HG03159 (cell line): ENCODE results near the gene KIF21A.
A peak's percentile ranks its signal among the peaks of the same experiment; 100 is the strongest.
"Not testable (repeated sequence)": the region's sequence is repeated elsewhere in the genome, so short reads cannot be mapped to it uniquely, and the experiment has no call there.

Experiments
- ATAC-seq: cut with Tn5 transposase; IDR thresholded peaks from one replicate; pipeline ENCODE4 v1.9.1; 2021; ENCODE audit warnings: mild to moderate bottlenecking, moderate library complexity; ENCODE audit not compliant: unreplicated experiment

KIF21A gene, protein sequence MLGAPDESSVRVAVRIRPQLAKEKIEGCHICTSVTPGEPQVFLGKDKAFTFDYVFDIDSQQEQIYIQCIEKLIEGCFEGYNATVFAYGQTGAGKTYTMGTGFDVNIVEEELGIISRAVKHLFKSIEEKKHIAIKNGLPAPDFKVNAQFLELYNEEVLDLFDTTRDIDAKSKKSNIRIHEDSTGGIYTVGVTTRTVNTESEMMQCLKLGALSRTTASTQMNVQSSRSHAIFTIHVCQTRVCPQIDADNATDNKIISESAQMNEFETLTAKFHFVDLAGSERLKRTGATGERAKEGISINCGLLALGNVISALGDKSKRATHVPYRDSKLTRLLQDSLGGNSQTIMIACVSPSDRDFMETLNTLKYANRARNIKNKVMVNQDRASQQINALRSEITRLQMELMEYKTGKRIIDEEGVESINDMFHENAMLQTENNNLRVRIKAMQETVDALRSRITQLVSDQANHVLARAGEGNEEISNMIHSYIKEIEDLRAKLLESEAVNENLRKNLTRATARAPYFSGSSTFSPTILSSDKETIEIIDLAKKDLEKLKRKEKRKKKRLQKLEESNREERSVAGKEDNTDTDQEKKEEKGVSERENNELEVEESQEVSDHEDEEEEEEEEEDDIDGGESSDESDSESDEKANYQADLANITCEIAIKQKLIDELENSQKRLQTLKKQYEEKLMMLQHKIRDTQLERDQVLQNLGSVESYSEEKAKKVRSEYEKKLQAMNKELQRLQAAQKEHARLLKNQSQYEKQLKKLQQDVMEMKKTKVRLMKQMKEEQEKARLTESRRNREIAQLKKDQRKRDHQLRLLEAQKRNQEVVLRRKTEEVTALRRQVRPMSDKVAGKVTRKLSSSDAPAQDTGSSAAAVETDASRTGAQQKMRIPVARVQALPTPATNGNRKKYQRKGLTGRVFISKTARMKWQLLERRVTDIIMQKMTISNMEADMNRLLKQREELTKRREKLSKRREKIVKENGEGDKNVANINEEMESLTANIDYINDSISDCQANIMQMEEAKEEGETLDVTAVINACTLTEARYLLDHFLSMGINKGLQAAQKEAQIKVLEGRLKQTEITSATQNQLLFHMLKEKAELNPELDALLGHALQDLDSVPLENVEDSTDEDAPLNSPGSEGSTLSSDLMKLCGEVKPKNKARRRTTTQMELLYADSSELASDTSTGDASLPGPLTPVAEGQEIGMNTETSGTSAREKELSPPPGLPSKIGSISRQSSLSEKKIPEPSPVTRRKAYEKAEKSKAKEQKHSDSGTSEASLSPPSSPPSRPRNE (N-terminal part only)

DNA sequence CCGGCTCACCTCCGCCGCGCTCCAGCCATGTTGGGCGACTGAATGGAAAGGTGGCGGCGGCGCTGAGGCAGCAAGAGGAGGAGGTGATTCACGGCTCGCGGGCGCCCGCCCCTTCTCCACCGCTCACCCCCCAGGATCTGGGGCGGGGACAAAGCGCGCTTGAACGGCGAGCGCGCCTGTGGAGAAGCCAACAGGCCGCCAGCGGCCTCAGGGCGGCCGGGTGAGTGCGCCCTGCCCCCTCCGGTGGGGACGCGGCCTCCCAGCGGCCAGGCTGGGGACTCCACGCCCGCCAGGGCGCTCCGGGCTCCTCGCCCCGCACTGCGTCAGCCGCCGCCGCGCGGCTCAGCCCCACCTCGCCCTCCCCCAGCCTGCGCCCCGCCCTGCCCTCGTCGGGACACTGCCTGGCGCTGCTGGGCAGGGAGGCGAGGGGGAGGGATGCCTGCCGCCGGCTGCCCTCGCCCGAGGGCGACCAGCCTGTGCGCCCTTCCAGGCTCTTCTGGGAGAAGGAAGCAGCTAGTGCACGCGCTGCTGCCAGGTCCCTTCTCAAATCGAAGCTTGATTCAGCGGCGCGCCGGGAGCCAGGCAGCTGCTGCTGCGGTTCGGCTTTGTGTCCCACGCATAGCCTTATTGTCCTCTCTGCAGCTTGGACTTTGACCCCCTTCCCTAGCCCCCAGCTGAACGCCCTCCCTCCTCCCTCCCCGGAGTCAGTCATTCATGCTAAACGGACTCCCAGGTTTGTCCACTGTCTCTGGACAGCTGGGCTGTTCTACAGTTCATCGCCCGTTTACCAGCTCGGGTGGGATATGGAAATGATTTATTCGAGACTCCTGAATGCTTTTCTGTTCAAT is at the start of gene KIF21A:
Gene KIF21A (minus strand): TSS at position 40 of the 848 bp plus-strand sequence. CDS start 150 bp downstream, outside the sequence.
- peak; percentile 98 for ATAC-seq

DNA sequence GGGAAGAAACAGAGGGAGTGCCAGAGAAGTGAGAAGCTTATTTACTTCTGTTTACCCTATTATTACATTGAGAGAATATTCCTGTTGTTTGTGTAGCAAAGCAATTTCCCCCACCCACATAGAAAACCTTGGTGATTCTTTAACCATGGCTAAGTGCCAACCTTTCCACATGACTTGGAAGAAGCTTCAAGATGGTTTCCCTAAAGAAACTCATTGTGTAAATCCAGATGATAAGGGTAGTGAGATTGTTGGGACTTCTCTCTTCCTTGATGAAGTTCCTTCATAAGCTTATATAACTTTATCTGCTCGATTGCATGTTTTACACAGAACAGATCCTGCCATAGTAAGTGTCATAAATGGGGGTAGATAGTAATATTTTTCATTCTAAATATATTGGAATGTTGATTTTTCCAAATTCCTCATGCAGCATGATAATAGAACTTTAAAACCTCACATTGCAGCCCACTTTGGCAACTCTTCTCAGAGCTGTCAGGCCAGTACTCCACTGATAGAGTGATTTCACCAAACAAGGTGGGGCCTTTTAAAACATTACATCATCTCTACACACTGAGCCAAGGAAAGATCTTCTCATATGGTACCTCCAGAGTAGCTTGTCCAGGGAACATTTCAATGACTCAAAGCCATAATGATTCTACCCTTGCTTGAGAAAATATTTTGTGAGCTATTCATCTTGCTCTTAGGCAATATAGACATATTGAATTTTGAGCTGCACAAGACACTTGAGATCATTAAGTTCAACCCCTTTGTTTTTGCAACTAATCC is 47.8 kb upstream of the KIF21A start:
- no peak for ATAC-seq

DNA sequence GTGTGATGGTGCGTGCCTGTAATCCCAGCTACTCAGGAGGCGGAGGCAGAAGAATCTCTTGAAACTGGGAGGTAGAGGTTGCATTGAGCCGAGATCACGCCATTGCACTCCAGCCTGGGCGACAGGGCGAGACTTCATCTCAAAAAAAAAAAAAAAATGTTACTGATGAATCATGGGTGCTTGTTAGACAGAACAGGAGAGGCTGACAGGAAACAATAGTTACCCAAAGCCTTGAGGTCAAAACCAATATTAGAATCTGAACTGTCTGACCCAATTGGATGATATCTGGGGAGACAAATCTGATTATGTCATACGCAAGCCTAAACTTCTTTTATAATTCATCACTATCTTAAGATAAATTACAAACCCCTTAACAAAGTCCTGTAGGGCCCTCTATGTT is 40.7 kb upstream of the KIF21A start:
- no peak for ATAC-seq

DNA sequence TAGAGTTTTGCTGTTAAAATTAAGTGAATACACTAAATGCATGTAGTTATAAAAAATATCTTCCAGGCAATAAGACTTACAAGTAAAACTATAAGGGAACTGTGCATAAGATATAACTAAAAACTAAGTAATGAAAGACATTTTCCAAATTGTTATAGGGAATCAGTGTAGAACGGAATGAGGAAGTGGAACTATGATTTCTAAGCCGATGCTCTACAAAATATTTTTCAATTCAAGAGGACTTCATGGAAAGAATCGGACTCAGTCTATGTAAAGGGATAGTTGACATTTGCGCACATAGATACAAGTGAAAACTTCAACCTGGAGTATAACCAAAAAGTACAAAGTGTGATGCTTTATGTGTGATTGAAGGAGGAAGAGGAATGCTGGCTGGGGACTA is 40.1 kb upstream of the KIF21A start:
- no peak for ATAC-seq

DNA sequence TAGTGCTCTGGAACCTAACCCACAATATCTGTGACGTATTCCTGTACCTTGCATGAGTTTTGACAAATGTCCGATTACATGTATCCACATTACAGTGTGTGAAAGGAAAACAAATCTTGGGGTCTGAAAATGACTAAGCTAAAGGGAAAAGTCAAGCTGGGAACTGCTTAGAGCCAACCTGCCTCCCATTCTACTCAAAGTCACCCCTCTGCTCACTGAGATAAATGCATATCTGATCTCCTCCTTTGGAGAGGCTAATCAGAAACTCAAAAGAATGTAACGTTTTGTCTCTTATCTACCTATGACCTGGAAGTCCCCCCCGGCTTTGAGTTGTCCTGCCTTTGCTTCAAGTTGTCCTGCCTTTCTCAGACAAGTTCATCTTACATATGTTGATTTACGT is 34.0 kb upstream of the KIF21A start:
- no peak for ATAC-seq

DNA sequence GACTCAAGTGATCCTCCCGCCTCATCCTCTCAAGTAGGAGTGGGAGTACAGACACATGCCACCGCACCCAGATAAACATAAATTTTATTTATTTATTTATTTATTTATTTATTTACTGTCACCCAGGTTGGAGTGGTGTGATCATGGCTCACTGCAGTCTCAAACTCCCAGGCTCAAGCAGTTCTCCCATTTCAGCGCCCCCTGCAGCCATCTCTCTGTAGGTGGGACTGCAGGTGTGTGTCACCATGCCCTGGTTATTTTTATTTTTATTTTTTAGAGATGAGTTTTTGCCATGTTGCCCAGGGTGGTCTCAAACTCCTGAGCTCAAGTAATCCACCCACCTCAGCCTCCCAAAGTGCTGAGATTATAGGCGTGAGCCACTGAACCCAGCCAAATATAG is 33.2 kb upstream of the KIF21A start:
- no peak for ATAC-seq

DNA sequence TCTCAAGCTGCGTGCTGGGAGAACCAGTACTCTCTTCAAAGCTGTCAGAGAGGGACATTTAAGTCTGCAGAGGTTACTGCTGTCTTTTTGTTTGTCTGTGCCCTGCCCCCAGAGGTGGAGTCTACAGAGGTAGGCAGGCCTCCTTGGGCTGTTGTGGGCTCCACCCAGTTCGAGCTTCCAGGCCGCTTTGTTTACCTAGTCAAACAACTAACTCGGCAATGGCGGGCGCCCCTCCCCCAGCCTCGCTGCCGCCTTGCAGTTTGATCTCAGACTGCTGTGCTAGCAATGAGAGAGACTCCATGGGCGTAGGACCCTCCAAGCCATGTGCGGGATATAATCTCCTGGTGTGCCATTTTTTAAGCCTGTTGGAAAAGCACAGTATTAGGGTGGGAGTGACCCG is 32.2 kb upstream of the KIF21A start:
- not testable (repeated sequence) for ATAC-seq

DNA sequence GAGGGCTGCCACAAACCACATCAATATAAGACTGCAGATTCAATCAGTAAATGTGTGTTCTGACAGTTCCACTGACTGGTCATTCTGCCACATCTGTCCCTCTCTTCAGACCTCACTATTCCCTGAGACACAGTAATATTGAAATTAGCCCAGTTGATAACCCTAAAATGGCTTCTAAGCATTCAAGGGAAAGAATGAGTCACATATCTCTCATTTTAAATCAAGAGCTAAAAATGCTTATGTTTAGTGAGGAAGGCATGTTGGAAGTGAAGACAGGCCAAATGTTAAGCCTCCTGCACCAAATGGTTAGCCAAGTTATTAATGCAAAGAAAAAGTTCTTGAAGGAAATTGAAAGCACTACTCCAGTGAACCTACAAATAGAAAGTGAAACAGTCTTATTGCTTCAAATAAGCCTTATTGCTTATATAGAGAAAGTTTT is 24.5 kb upstream of the KIF21A start:
- ATAC-seq, result peak; percentile 69

DNA sequence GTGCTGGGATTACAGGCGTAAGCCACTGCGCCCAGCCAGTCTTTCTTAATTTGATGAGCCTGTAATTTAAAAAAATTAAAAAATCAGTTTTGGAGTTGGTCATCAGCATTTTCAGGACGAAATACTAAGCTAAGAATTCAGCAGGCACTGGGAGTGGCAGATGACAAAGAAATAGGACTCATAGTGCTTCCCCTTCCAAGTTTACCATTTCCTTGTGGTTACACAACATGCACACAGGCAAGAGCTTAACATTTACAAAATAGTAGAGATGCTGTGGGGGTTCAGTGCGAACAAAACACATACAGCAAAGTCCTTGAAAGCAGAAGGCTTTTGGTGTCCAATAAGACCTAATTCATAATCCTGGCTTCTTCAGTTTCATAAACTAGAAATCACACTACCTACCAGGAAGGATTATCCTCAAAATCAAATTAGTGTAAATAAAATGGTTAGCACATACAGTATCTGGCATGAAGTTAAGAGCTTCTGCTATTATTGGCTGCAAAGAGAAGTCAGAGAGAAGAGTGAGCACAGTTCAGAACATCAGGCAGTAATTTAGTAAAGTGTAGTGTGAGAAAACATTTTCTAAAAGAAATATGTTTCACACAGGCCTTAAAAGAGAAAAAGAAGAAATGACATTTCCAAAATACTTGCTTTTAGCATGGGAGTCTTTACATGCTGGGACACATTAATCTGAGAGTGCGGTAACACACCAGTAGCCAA is 22.2 kb upstream of the KIF21A start:
- no peak for ATAC-seq

DNA sequence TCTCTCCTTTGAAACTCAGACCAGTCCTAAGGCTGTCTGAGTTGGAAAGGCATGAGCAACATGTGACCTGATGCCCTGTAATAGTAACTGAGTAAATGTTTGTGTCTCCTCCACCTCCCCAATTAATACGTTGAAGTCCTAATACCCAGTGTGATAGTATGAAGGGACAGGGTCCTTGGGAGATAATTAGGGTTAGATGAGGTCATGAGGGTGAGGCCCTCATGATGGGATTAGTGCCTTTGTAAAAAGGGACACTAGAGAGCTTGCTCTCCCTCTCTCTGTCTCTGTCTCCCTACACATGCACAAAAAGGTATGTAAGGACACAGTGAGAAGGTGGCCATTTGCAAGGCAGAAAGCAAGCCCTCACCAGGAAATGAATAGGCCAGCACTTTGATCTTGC is 18.1 kb upstream of the KIF21A start:
- ATAC-seq, result no peak

DNA sequence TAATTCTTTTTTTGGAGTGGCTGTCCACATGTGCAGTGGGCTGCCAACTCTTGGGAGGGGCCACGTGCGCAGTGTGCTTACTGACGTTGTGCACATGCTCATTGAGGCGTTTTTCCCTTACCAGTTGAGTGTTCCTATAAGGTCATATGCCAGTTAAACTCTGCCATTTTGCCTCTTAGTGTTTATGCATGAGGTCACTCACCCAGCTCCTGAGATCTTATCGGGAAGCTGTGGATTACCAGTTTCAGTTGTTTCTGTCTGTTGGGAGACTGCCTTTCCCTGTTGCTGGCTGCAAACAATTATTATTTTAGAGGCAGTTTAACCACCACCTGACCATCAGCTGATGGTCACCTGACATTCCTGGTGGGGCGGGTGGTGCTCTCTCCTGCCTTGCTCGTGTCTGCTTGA is 16.1 kb upstream of the KIF21A start:
- no peak for ATAC-seq

DNA sequence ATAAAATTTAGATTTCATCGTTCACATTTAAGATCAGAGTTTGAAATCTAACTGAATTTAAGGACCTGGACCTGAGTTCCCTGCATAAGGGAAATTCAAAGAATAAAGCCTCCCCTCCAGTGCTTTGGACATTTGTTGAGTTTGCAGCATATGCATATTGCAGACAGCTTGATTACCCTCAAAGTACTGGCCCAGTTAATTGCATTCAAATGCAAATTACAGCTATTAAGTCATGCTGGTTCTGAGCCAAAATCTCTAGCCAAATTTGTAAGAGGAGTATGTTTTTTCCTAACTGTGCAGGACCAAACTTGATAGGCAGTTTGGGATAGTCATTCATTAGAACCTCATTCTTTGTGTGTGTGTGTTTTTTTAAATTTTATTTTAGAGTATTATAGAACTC is 9.1 kb upstream of the KIF21A start:
- no peak for ATAC-seq

DNA sequence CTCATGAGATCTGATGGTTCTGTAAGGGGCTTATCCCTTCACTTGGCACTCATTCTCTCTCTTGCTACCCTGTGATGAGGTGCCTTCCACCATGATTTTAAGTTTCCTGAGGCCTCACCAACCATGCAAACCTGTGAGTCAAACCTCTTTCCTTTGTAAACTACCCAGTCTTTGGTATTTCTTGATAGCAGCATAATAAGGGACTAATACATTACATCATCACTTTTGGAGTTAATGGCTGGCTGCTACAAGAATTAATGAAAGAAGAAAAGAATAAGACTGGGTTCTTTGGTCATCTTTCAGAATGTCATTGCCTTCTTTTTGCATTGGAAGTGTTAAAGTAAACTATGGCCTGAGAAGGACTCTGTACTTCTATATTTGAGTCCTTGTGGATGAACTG is 5.1 kb upstream of the KIF21A start:
- ATAC-seq, result no peak

DNA sequence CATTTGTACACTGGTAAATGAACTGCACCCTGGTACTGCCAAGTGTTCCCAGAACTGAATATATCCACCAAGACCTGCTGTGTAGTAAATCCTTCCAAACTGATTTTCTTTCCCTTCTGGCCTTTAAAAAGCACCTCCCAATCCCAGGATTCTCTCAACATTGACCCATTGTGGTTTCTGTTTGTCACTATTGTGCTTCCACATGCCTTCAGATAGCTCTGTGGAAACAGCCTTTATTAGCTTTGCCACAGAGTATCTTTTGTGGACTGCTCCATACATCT is 949 bp upstream of the KIF21A start:
- ATAC-seq, result no peak

DNA sequence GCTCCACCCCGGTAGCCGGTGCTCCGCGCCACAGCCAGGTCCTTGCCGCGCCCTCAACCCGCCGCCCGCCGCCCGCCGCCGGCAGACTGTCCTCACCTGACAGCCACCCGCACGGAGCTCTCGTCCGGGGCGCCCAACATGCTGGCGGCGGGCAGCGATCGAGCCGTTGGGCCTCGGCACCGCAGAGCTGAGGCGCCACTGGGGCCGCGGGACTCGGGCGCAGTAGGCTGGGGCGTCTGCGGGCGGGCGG is 164 bp downstream of the KIF21A start:
- ATAC-seq, result peak; percentile 40

DNA sequence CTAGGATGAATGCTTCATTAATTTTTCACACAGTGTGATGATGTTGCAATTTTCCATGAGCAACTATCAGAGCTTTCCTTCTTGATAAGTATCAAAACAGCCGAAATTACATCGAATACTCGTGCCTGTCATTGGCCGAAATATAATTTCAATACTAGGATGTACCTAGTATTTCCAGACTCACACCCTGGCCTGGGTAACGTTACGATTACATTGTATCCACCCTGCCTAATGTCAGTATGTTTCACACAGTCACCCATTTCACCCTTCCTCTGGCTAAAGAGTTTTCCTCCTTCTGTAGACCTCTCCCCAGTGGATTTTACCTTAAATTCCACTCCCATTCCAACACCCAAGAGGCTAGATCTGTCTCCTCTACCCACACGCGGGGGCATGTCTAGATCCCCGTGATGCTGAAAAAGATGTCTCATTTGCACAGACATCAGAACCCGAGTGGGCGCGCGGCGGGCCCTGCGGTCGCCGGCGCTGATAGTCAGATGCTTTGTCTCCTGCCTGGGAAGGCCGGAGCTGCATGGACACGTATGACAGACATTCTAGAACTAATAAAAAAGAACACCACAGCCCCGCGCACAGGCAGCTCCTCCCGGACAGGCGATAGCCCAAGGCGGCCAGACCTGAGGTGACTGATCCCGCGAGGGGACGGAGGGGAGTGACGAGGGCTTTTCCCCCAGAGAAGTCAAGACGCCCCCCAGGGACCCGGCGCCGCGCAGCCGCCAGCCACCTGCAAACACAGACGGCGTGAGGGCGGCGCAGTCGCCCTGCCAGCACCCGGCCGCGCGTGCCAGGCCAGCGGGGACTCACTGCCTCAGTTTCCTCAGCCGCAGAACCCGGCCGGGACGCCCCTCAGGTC is 723 bp downstream of the KIF21A start:
- ATAC-seq, result peak; percentile 8

DNA sequence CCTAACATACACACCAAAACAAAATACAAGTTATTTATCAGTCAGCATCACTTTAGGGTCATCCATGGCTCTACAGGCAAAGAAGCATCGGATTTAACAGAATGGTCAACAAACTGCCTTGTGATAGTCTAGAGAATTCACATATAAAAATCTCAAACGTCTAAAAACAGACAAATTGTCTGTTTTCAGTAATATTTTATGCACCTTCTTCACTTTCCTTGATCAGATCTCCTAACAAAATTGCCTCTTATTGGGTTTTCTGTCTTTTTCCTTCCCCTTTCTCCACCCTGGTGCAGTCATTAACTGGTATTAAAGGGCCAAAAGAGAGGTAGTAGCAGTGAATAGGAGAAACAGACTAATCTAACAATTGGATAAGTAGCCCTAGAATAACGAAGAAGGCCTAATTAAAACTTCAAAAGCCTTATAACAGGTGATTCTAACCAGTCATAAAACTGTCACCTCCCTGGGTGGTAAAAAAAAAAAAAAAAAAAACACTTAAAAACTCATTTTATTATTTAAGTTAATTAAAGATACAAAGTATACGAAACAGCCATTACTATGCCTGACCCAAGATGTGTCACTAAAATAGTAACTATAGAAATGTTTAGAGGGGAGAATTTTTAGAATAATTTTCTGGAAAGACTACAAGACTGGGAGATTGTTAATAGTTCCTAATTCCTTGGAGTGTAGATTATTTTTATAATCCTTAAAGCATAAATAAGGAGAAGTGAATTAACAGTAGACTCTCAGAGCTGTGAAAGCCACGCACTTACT is 1.5 kb downstream of the KIF21A start:
- ATAC-seq, result no peak

DNA sequence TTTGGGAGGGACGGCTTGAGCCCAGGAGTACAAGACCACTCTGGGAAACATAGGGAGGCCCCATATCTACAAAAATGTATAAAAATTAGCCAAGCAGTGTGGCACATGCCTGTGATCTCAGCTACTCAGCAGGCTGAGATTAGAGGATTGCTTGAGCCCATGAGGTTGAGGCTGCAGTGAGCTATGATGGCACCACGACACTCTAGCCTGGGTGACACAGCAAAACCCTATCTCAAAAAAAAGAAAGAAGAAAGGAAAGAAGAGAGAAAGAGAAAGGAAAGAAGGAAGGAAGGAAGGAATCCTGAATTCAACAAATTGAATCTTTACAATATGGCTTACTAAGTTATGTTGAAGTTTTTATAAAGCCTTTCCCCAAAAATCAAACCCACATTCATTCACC is 2.1 kb downstream of the KIF21A start:
- no peak for ATAC-seq
